ENCODE results near the gene SH2D5.

DNA sequence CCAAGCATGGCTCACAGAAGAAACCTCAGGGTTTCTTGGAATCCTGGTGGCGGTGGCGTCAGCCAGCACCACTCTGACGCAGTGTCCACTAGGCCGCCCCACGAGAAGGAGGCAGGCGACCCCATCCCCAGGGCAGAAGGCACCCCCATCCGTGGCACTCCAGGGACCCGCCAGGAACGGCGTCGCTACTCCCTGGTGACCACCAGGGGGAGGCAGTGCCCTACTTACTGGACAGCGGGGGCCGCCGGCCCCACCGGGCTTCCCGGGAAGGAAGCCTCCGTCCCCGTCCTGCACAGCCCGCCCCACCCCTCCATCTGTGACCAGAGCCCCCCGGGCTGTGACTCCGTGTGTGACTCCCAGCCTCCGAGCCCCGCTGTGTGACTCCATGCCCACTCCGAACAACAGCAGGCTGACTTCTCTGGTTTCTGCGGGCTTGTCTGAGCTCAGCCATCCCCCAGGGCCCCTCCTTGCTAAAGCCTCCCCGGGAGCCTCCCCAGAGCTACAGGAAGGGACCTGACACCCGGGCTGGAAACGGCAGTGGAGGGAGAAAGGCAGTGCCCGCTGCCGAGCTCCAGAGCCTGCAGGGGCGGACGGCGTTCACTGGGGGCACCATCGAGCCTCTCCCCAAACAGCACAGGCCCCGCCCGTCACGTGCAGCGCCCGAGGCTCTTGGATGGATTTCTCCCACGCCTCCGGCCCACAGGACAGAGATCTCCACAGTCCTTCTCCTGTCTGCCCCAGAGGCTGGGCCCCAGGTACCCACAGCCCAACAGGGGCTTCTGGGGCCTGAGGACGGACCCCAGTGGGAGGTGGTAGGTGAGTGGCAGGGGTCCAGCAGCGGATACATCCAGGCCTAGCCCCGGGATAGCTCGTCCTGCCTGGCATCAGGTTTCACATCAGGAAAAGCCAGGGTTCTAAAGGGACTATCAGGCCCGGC, 35.8 kb downstream of the SH2D5 start:
- TF ChIP-seq, protein P1, sequence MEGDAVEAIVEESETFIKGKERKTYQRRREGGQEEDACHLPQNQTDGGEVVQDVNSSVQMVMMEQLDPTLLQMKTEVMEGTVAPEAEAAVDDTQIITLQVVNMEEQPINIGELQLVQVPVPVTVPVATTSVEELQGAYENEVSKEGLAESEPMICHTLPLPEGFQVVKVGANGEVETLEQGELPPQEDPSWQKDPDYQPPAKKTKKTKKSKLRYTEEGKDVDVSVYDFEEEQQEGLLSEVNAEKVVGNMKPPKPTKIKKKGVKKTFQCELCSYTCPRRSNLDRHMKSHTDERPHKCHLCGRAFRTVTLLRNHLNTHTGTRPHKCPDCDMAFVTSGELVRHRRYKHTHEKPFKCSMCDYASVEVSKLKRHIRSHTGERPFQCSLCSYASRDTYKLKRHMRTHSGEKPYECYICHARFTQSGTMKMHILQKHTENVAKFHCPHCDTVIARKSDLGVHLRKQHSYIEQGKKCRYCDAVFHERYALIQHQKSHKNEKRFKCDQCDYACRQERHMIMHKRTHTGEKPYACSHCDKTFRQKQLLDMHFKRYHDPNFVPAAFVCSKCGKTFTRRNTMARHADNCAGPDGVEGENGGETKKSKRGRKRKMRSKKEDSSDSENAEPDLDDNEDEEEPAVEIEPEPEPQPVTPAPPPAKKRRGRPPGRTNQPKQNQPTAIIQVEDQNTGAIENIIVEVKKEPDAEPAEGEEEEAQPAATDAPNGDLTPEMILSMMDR (conservative IDR thresholded peaks at IDR 0.05; ENCODE audit: low read depth, low read length), result peak; percentile 87
- TF ChIP-seq EZH2 (IDR thresholded peaks at IDR 0.05; ENCODE audit: borderline replicate concordance, low read depth, low read length, poor library complexity, severe bottlenecking), result no peak

All from A673 (cell line).